ENCODE results near the gene EXOC3.

Gene EXOC3

GRCh38 chr5:457195-457961, 14.4 kb downstream of the EXOC3 start:
- DNase-seq (no peak), ATAC-seq (no peak)

GRCh38 chr5:458547-459353, 15.8 kb downstream of the EXOC3 start:
- ATAC-seq (peak; percentile 91), DNase-seq (peak; percentile 72)

- DNase-seq (no peak), ATAC-seq (no peak)
Measured at GRCh38 chr5:459562-460272, 16.7 kb downstream of the EXOC3 start.

- no peak for ATAC-seq
- no peak for DNase-seq
Measured at GRCh38 chr5:460273-460625, 17.3 kb downstream of the EXOC3 start.

- DNase-seq (no peak), ATAC-seq (no peak)
Measured at GRCh38 chr5:462051-462481, 19.1 kb downstream of the EXOC3 start.

GRCh38 chr5:463301-463700, 20.3 kb downstream of the EXOC3 start:
- DNase-seq = no peak
- ATAC-seq = no peak

- DNase-seq (peak; percentile 57), ATAC-seq (peak; percentile 25)
Measured at GRCh38 chr5:463952-464351, 21.0 kb downstream of the EXOC3 start.

GRCh38 chr5:464446-464842, 21.5 kb downstream of the EXOC3 start:
- DNase-seq (no peak), ATAC-seq (peak; percentile 4)

GRCh38 chr5:464843-465590, 22.0 kb downstream of the EXOC3 start:
- ATAC-seq (no peak), DNase-seq (no peak)

- no peak for ATAC-seq
- DNase-seq = no peak
Measured at GRCh38 chr5:465591-466403, 22.8 kb downstream of the EXOC3 start.

- ATAC-seq (no peak), DNase-seq (no peak)
Measured at GRCh38 chr5:466661-467310, 23.8 kb downstream of the EXOC3 start.

- DNase-seq (no peak), ATAC-seq (no peak)
Measured at GRCh38 chr5:468401-468800, 25.4 kb downstream of the EXOC3 start.

- ATAC-seq (no peak), DNase-seq (no peak)
Measured at GRCh38 chr5:469752-470483, 26.9 kb downstream of the EXOC3 start.

GRCh38 chr5:470961-471749, 28.2 kb downstream of the EXOC3 start:
- ATAC-seq (no peak), DNase-seq (no peak)

GRCh38 chr5:471750-472058, 28.7 kb downstream of the EXOC3 start:
- DNase-seq (no peak), ATAC-seq (no peak)

GRCh38 chr5:472076-472655, 29.2 kb downstream of the EXOC3 start:
- ATAC-seq (no peak), DNase-seq (peak; percentile 35)

GRCh38 chr5:472656-473550, 29.9 kb downstream of the EXOC3 start:
- DNase-seq (peak; percentile 94), ATAC-seq (peak; percentile 82)
